SK-N-SH (cell line): ENCODE results near the gene CNPPD1.

Source experiments
- CHD2 ChIP-seq: fragments of 150-350 bp; IDR thresholded peaks from 2 replicates; pipeline ENCODE4 v1.6.1; 2018; ENCODE audit warnings: low read length; ENCODE audit not compliant: partially characterized antibody
- EP300 ChIP-seq, 2 experiments: IDR thresholded peaks; 2 replicates each; pipeline versions ENCODE4 v1.4.0 to v1.6.1; 2012; ENCODE audit warnings: borderline replicate concordance in 1 of 2, low read depth in 1 of 2, low read length in 1 of 2
- FOXJ3 ChIP-seq: sonication (generic); formaldehyde crosslinking; IDR thresholded peaks from 2 replicates; pipeline ENCODE4 v1.5.1; 2020; ENCODE audit warnings: mild to moderate bottlenecking, missing genetic modification reagents
- GABPA ChIP-seq: IDR thresholded peaks from 2 replicates; pipeline ENCODE4 v1.4.0; 2012; ENCODE audit warnings: low read depth, mild to moderate bottlenecking
- JUND ChIP-seq: IDR thresholded peaks from 2 replicates; pipeline ENCODE4 v1.4.0; 2012
- MXI1 ChIP-seq: IDR thresholded peaks from 2 replicates; pipeline ENCODE4 v1.6.1; 2012; ENCODE audit warnings: mild to moderate bottlenecking, low read depth, low read length, improper control_type of control experiment
- POLR2AphosphoS5 ChIP-seq: IDR thresholded peaks from 2 replicates; pipeline ENCODE4 v1.6.1; 2012; ENCODE audit warnings: low read depth, low read length
- RAD21 ChIP-seq: IDR thresholded peaks from 2 replicates; pipeline ENCODE4 v1.6.1; 2012; ENCODE audit warnings: mild to moderate bottlenecking, low read length
- TF ChIP-seq, protein P1 (sequence below): fragments of 200-600 bp; sonication (generic); IDR thresholded peaks from 2 replicates; pipeline ENCODE4 v1.6.1; 2017; ENCODE audit warnings: antibody characterized with exemption, mild to moderate bottlenecking, moderate library complexity
- TF ChIP-seq, protein P2 (sequence below): IDR thresholded peaks from 2 replicates; pipeline ENCODE4 v1.4.0; 2012; ENCODE audit warnings: low read depth, borderline replicate concordance
- TF ChIP-seq, protein P3 (sequence below): IDR thresholded peaks from 2 replicates; pipeline ENCODE4 v1.4.0; 2012; ENCODE audit warnings: low read depth, borderline replicate concordance
- TF ChIP-seq, protein P4 (sequence below): IDR thresholded peaks from 2 replicates; pipeline ENCODE4 v1.4.0; 2012; ENCODE audit warnings: low read depth
- TF ChIP-seq, protein P5 (sequence below): IDR thresholded peaks from 2 replicates; pipeline ENCODE4 v1.6.1; 2012; ENCODE audit warnings: mild to moderate bottlenecking, low read depth, low read length, moderate library complexity

DNA sequence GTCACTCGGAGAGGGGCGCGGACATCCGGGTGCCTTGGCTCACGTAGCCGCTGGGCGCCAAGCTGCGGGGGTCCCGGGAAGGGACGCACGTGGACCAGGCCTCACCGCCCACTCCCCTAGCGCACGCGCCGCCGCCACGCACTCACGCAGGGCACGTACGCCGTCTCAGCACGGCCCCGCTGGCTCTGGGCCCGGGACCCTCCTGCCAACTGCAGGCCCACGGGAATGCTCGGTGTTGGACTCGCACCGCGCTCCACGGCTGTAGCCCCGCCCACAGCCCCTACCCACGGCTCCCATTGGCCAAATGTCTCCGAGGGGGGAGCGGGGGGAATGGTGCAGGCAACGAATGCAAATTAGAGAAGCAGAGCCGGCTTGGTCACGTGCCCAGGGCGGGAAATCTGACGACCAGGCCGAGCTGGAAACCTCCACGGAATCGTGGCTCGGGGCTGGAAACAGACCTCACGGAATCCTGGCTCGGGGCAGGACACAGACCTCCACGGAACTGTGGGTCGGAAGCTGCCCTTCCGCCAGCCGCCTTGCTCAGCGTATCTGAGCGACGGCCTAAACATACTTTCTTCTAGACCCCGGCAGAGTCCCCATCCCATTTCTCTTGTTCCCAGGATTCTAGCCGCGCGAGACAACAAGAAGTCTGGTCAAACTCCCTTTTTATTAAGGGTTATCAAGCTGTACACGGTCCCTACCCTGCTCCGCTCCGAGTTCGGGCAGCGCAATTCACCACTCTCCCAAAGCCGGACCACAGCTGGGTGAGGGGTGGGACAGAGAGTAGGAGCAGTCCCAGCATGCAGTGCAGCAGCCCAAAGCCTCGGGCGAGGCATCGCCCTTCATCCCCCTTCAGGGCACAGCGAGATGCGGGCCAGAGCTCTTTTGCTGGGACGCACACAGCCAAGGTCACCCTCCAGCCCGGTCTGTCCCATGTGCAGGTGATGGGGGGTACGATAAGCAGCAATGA lies 42.3 kb upstream of the CNPPD1 start, which contains the start of gene ABCB6:
- TF ChIP-seq, protein P1, sequence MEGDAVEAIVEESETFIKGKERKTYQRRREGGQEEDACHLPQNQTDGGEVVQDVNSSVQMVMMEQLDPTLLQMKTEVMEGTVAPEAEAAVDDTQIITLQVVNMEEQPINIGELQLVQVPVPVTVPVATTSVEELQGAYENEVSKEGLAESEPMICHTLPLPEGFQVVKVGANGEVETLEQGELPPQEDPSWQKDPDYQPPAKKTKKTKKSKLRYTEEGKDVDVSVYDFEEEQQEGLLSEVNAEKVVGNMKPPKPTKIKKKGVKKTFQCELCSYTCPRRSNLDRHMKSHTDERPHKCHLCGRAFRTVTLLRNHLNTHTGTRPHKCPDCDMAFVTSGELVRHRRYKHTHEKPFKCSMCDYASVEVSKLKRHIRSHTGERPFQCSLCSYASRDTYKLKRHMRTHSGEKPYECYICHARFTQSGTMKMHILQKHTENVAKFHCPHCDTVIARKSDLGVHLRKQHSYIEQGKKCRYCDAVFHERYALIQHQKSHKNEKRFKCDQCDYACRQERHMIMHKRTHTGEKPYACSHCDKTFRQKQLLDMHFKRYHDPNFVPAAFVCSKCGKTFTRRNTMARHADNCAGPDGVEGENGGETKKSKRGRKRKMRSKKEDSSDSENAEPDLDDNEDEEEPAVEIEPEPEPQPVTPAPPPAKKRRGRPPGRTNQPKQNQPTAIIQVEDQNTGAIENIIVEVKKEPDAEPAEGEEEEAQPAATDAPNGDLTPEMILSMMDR = no peak
- TF ChIP-seq CHD2 (peak; percentile 45), MXI1 (peak; percentile 93), POLR2AphosphoS5 (peak; percentile 77), EP300 (IDR thresholded peaks at IDR 0.05; ENCODE audit: borderline replicate concordance in 1 of 2, low read depth in 1 of 2, low read length in 1 of 2) (no peak), FOXJ3 (CRISPR knock-in tag) (no peak), JUND (no peak), GABPA (no peak), RAD21 (no peak)
- TF ChIP-seq, protein P2, sequence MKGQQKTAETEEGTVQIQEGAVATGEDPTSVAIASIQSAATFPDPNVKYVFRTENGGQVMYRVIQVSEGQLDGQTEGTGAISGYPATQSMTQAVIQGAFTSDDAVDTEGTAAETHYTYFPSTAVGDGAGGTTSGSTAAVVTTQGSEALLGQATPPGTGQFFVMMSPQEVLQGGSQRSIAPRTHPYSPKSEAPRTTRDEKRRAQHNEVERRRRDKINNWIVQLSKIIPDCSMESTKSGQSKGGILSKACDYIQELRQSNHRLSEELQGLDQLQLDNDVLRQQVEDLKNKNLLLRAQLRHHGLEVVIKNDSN = peak; percentile 97
- TF ChIP-seq, protein P3, sequence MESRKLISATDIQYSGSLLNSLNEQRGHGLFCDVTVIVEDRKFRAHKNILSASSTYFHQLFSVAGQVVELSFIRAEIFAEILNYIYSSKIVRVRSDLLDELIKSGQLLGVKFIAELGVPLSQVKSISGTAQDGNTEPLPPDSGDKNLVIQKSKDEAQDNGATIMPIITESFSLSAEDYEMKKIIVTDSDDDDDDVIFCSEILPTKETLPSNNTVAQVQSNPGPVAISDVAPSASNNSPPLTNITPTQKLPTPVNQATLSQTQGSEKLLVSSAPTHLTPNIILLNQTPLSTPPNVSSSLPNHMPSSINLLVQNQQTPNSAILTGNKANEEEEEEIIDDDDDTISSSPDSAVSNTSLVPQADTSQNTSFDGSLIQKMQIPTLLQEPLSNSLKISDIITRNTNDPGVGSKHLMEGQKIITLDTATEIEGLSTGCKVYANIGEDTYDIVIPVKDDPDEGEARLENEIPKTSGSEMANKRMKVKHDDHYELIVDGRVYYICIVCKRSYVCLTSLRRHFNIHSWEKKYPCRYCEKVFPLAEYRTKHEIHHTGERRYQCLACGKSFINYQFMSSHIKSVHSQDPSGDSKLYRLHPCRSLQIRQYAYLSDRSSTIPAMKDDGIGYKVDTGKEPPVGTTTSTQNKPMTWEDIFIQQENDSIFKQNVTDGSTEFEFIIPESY = 0 out of 2 replicates have a peak, but pooled peaks have one; percentile 12
- TF ChIP-seq, protein P4, sequence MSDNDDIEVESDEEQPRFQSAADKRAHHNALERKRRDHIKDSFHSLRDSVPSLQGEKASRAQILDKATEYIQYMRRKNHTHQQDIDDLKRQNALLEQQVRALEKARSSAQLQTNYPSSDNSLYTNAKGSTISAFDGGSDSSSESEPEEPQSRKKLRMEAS = peak; percentile 93
- TF ChIP-seq, protein P5, sequence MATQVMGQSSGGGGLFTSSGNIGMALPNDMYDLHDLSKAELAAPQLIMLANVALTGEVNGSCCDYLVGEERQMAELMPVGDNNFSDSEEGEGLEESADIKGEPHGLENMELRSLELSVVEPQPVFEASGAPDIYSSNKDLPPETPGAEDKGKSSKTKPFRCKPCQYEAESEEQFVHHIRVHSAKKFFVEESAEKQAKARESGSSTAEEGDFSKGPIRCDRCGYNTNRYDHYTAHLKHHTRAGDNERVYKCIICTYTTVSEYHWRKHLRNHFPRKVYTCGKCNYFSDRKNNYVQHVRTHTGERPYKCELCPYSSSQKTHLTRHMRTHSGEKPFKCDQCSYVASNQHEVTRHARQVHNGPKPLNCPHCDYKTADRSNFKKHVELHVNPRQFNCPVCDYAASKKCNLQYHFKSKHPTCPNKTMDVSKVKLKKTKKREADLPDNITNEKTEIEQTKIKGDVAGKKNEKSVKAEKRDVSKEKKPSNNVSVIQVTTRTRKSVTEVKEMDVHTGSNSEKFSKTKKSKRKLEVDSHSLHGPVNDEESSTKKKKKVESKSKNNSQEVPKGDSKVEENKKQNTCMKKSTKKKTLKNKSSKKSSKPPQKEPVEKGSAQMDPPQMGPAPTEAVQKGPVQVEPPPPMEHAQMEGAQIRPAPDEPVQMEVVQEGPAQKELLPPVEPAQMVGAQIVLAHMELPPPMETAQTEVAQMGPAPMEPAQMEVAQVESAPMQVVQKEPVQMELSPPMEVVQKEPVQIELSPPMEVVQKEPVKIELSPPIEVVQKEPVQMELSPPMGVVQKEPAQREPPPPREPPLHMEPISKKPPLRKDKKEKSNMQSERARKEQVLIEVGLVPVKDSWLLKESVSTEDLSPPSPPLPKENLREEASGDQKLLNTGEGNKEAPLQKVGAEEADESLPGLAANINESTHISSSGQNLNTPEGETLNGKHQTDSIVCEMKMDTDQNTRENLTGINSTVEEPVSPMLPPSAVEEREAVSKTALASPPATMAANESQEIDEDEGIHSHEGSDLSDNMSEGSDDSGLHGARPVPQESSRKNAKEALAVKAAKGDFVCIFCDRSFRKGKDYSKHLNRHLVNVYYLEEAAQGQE = 0 out of 2 replicates have a peak, but pooled peaks have one; percentile 30
